ENCODE measurements around the gene PAPOLB. TPM values are rescaled to one million over a fixed set of nuclear protein-coding genes. Genes with fewer than 3 reads are reported as not detected.

PAPOLB gene
- polyA plus RNA-seq, 1 donor from 2014 or later = 0.05 TPM

- Histone ChIP-seq H3K27me3 (ENCODE audit: insufficient read depth, low read depth, low read length) (no peaks in the 10 kb centered on the region), H4K20me1 (ENCODE audit: insufficient read depth) (no peaks in the 10 kb centered on the region), H2AFZ (ENCODE audit: low read depth, low read length) (peak overlapping the region; percentile 60), H3K9me2 (ENCODE audit: insufficient read depth, low read length) (no peaks in the 10 kb centered on the region), H3K4me3 (ENCODE audit: low read length) (peak overlapping the region; percentile 86), H3F3A (ENCODE audit: insufficient read depth, low read length, poor library complexity, severe bottlenecking) (no peaks in the 10 kb centered on the region), H3K9ac (ENCODE audit: low read length) (peak overlapping the region; percentile 74), H3K9me3 (ENCODE audit: low read length) (no peaks in the 10 kb centered on the region), H3K79me2 (replicated peaks; ENCODE audit: insufficient read depth, low read length) (peaks cover 6% of the 10 kb centered on the region), H3K36me3 (ENCODE audit: insufficient read depth, low read length) (no peaks in the 10 kb centered on the region), H3K4me2 (ENCODE audit: low read length) (peak overlapping the region; percentile 97), H3K27ac (ENCODE audit: low read length) (peak overlapping the region; percentile 65)
- TF ChIP-seq TAF1 (IDR thresholded peaks at IDR 0.05; ENCODE audit: low read depth) = no peak
- no peak for TF ChIP-seq CTCF (IDR thresholded peaks at IDR 0.05; ENCODE audit: poor library complexity, severe bottlenecking)
- no peak for TF ChIP-seq EZH2 (IDR thresholded peaks at IDR 0.05; ENCODE audit: borderline replicate concordance, insufficient read depth, low read length, poor library complexity, severe bottlenecking)
- peak; percentile 21 for TF ChIP-seq MXI1 (conservative IDR thresholded peaks at IDR 0.05; ENCODE audit: poor library complexity, severe bottlenecking)
- peak; percentile 55 for TF ChIP-seq REST (IDR thresholded peaks at IDR 0.05; ENCODE audit: borderline replicate concordance)
- no peak for TF ChIP-seq EP300 (conservative IDR thresholded peaks at IDR 0.05; ENCODE audit: poor library complexity, severe bottlenecking)
- no peak for TF ChIP-seq RAD21 (conservative IDR thresholded peaks at IDR 0.05)
- peak; percentile 37 for TF ChIP-seq POLR2AphosphoS5 (IDR thresholded peaks at IDR 0.05)
- TF ChIP-seq SMC3 (conservative IDR thresholded peaks at IDR 0.05; ENCODE audit: poor library complexity) = peak; percentile 8
These were observed 20.6 kb upstream of the PAPOLB start for GRCh38 chr7:4882169-4883032.

- H3K4me2 ChIP-seq (ENCODE audit: low read length) = no peak overlapping the region
- H3K36me3 ChIP-seq (ENCODE audit: insufficient read depth, low read length) = no peaks in the 10 kb centered on the region
- no peaks in the 10 kb centered on the region for H4K20me1 ChIP-seq (ENCODE audit: insufficient read depth)
- no peaks in the 10 kb centered on the region for H3K27me3 ChIP-seq (ENCODE audit: insufficient read depth, low read depth, low read length)
- H3K4me3 ChIP-seq (ENCODE audit: low read length) = no peak overlapping the region
- no peak overlapping the region for H2AFZ ChIP-seq (ENCODE audit: low read depth, low read length)
- H3K9ac ChIP-seq (ENCODE audit: low read length) = no peak overlapping the region
- TF ChIP-seq MXI1 (conservative IDR thresholded peaks at IDR 0.05; ENCODE audit: poor library complexity, severe bottlenecking) = no peak
- TF ChIP-seq RAD21 (conservative IDR thresholded peaks at IDR 0.05) = no peak
- TF ChIP-seq CTCF (IDR thresholded peaks at IDR 0.05; ENCODE audit: poor library complexity, severe bottlenecking) = no peak
- no peak for TF ChIP-seq TAF1 (IDR thresholded peaks at IDR 0.05; ENCODE audit: low read depth)
- TF ChIP-seq EP300 (conservative IDR thresholded peaks at IDR 0.05; ENCODE audit: poor library complexity, severe bottlenecking) = no peak
- TF ChIP-seq POLR2AphosphoS5 (IDR thresholded peaks at IDR 0.05) = no peak
- no peaks in the 10 kb centered on the region for H3K9me2 ChIP-seq (ENCODE audit: insufficient read depth, low read length)
- H3K79me2 ChIP-seq (replicated peaks; ENCODE audit: insufficient read depth, low read length) = peaks cover 6% of the 10 kb centered on the region
- no peak overlapping the region for H3K27ac ChIP-seq (ENCODE audit: low read length)
- H3F3A ChIP-seq (ENCODE audit: insufficient read depth, low read length, poor library complexity, severe bottlenecking) = no peaks in the 10 kb centered on the region
- H3K9me3 ChIP-seq (ENCODE audit: low read length) = no peaks in the 10 kb centered on the region
These were observed 18.4 kb upstream of the PAPOLB start for GRCh38 chr7:4880218-4880617.

Data from neural cell (in vitro differentiated cells).